Stimulated activated CD8-positive, alpha-beta memory T cell treated with anti-CD3 and anti-CD28 coated beads, Interleukin-12 subunit alpha, Interleukin-12 subunit beta, amount 100 ng/mL, for 24 hours (primary cell): ENCODE measurements around the gene CDCA7L.
"Not testable (repeated sequence)": the region's sequence is repeated elsewhere in the genome, so short reads cannot be mapped to it uniquely, and the experiment has no call there.

Experiments
- DNase-seq: peaks from one replicate; pipeline ENCODE4 v3.0.0-alpha.2; 2020; ENCODE audit errors: extremely low read depth

Gene CDCA7L

GRCh38 chr7:21944616-21945453, 864 bp downstream of the CDCA7L start:
- DNase-seq: no peak

GRCh38 chr7:21943436-21943835, 2.3 kb downstream of the CDCA7L start:
- DNase-seq: no peak

- no peak for DNase-seq
These were observed 2.7 kb downstream of the CDCA7L start for GRCh38 chr7:21942955-21943354.

- no peak for DNase-seq
These were observed 4.0 kb downstream of the CDCA7L start for GRCh38 chr7:21941611-21942141.

- no peak for DNase-seq
These were observed 5.8 kb downstream of the CDCA7L start for GRCh38 chr7:21939858-21940372.

GRCh38 chr7:21939136-21939857, 6.4 kb downstream of the CDCA7L start:
- DNase-seq: peak; percentile 46

GRCh38 chr7:21938463-21938862, 7.2 kb downstream of the CDCA7L start:
- DNase-seq: no peak

GRCh38 chr7:21934808-21935207, 10.9 kb downstream of the CDCA7L start:
- no peak for DNase-seq

- not testable (repeated sequence) for DNase-seq
These were observed 12.4 kb downstream of the CDCA7L start for GRCh38 chr7:21933293-21933692.

- DNase-seq: no peak
These were observed 18.0 kb downstream of the CDCA7L start for GRCh38 chr7:21927693-21928092.

GRCh38 chr7:21926448-21926847, 19.3 kb downstream of the CDCA7L start:
- no peak for DNase-seq

GRCh38 chr7:21923658-21924057, 22.0 kb downstream of the CDCA7L start:
- DNase-seq: no peak

- no peak for DNase-seq
These were observed 23.1 kb downstream of the CDCA7L start for GRCh38 chr7:21922605-21923004.

GRCh38 chr7:21920936-21921335, 24.8 kb downstream of the CDCA7L start:
- DNase-seq: no peak

- no peak for DNase-seq
These were observed 27.5 kb downstream of the CDCA7L start for GRCh38 chr7:21918216-21918615.

GRCh38 chr7:21916629-21917028, 29.1 kb downstream of the CDCA7L start:
- no peak for DNase-seq

- DNase-seq: no peak
These were observed 29.5 kb downstream of the CDCA7L start for GRCh38 chr7:21916176-21916575.

GRCh38 chr7:21915140-21915539, 30.6 kb downstream of the CDCA7L start:
- no peak for DNase-seq

- DNase-seq: no peak
These were observed 31.0 kb downstream of the CDCA7L start for GRCh38 chr7:21914671-21915070.

- no peak for DNase-seq
These were observed 32.5 kb downstream of the CDCA7L start for GRCh38 chr7:21912931-21913780.

GRCh38 chr7:21912305-21912704, 33.4 kb downstream of the CDCA7L start:
- no peak for DNase-seq
